Measurements from ENCODE around the gene ACAT1. TPM values are rescaled to one million over a fixed set of nuclear protein-coding genes. Genes with fewer than 3 reads are reported as not detected.

The ACAT1 gene
- total and polyA plus RNA-seq, 11 donors, result 166 to 1,337 (median 360) TPM

- no peak for TF ChIP-seq POLR2A (IDR thresholded peaks at IDR 0.05)
- peak in 1 of 12 donors; percentile 19 for TF ChIP-seq CTCF (IDR thresholded peaks at IDR 0.05)
- Histone ChIP-seq H3K36me3 (peaks cover 0 to 86% (median 80%) of the 10 kb centered on the region in 9 donors), H3K27ac (no peak overlapping the region), H3K4me3 (no peak overlapping the region), H3K9me3 (no peaks in the 10 kb centered on the region), H3K27me3 (no peaks in the 10 kb centered on the region), H3K4me1 (peaks cover 0 to 25% (median 3%) of the 10 kb centered on the region in 12 donors)
- intact Hi-C loops (cut with DNase I), result loop anchor here in 1 of 10 donors (10.0 kb wide), 1 partner anchor 61 kb away; no protein-coding TSS in a partner anchor
- WGBS, 4 donors, result 65 to 77% (median 70%) methylated on average over 2 of the region's 2 CpGs
- DNase-seq (no peak), ATAC-seq (no peak)
Measured at GRCh38 chr11:108135845-108136544, 14.6 kb downstream of the ACAT1 start.

GRCh38 chr11:108137212-108137611 lies 15.8 kb downstream of the ACAT1 start:
- H3K4me1 ChIP-seq, result peaks cover 0 to 13% (median 0%) of the 10 kb centered on the region in 12 donors
- H3K36me3 ChIP-seq, result peaks cover 0 to 94% (median 87%) of the 10 kb centered on the region in 9 donors
- H3K27me3 ChIP-seq, result no peaks in the 10 kb centered on the region
- TF ChIP-seq CTCF (IDR thresholded peaks at IDR 0.05), result no peak
- no peak for TF ChIP-seq POLR2A (IDR thresholded peaks at IDR 0.05)
- ATAC-seq (no peak), DNase-seq (no peak)
- H3K27ac ChIP-seq, result no peak overlapping the region
- no peaks in the 10 kb centered on the region for H3K9me3 ChIP-seq
- intact Hi-C loops (cut with DNase I), result loop anchor here in 1 of 10 donors (10.0 kb wide), 1 partner anchor 62 kb away; no protein-coding TSS in a partner anchor
- 90 to 98% (median 92%) methylated on average over 1 of the region's 1 CpG for WGBS, 4 donors
- no peak overlapping the region for H3K4me3 ChIP-seq

GRCh38 chr11:108142304-108142703 lies 20.9 kb downstream of the ACAT1 start:
- DNase-seq, result no peak
- TF ChIP-seq CTCF (IDR thresholded peaks at IDR 0.05), result no peak
- TF ChIP-seq POLR2A (IDR thresholded peaks at IDR 0.05), result no peak
- Histone ChIP-seq H3K4me1 (peaks cover 0 to 7% (median 0%) of the 10 kb centered on the region in 12 donors), H3K9me3 (no peaks in the 10 kb centered on the region), H3K36me3 (peaks cover 0 to 99% (median 92%) of the 10 kb centered on the region in 9 donors), H3K27ac (no peak overlapping the region), H3K27me3 (no peaks in the 10 kb centered on the region), H3K4me3 (no peak overlapping the region)
- ATAC-seq, result no peak
- whole genome bisulfite sequencing, 4 donors, result 90 to 97% (median 94%) methylated on average over 7 of the region's 7 CpGs
- intact Hi-C loops (cut with DNase I), result no loop called here

GRCh38 chr11:108144615-108145014 lies 23.2 kb downstream of the ACAT1 start:
- TF ChIP-seq POLR2A (IDR thresholded peaks at IDR 0.05), result no peak
- no peak for TF ChIP-seq CTCF (IDR thresholded peaks at IDR 0.05)
- DNase-seq, result no peak

More at GRCh38 chr11:108144615-108145014, 23.2 kb downstream of the ACAT1 start:
- Histone ChIP-seq H3K27ac (no peak overlapping the region), H3K4me3 (no peak overlapping the region), H3K36me3 (peaks cover 0 to 100% (median 100%) of the 10 kb centered on the region in 9 donors), H3K27me3 (no peaks in the 10 kb centered on the region), H3K4me1 (peaks cover 0 to 6% (median 0%) of the 10 kb centered on the region in 12 donors), H3K9me3 (no peaks in the 10 kb centered on the region)
- intact Hi-C loops (cut with DNase I), result no loop called here
- ATAC-seq, result no peak
- 93 to 96% (median 94%) methylated on average over 3 of the region's 3 CpGs for WGBS, 4 donors

Data from heart left ventricle (tissue), 16 donors.